Measurements from ENCODE around the gene TIAM2.
"Not testable (repeated sequence)": the region's sequence is repeated elsewhere in the genome, so short reads cannot be mapped to it uniquely, and the experiment has no call there.

TIAM2 gene

DNA sequence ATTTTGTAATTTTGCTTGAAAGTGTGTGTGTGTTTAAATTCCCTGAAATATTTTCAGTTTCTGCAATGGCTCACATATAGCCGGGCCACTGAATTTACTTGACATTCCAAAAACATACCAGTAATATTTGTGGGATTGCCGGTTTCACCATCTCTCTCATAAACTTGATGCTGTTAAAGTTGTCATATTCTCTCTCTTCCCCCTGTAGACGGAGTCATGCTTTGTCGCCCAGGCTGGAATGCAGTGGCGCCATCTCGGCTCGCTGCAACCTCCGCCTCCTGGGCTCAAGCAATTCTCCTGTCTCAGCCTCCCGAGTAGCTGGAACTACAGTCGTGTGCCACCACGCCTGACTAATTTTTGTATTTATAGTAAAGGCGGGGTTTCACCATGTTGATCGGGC is 122.1 kb downstream of the TIAM2 start:
- Mint-ChIP-seq H3K27ac (no peak overlapping the region), H3K27me3 (ENCODE audit: low read depth) (no peaks in the 10 kb centered on the region), H3K9me3 (no peaks in the 10 kb centered on the region), H3K4me3 (no peak overlapping the region), H3K36me3 (ENCODE audit: low read depth) (no peaks in the 10 kb centered on the region), H3K4me1 (ENCODE audit: low read depth) (peaks cover 15% of the 10 kb centered on the region)
- no peak for DNase-seq (ENCODE audit: low spot score)

DNA sequence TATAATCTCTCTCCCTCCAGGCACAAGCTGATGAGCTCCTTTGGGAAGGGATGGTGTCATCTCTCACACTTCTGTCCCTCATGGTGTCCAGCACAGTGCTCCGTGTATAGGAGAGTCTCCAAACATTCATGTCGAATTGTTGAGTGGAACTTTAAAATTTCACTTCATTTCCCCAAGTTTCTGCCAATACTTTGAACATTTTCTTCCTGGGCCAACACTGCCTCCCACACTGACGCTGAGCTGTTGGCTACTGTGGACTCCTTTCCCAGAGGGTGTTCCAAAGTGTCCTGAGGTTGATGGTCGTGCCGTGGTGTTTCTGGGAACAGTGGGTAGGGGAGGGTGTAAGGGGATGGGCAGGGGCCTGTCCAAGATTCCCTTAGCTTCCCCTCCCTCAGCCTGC is 122.7 kb downstream of the TIAM2 start:
- Mint-ChIP-seq H3K9me3 (no peaks in the 10 kb centered on the region), H3K4me1 (ENCODE audit: low read depth) (peaks cover 15% of the 10 kb centered on the region), H3K27me3 (ENCODE audit: low read depth) (no peaks in the 10 kb centered on the region), H3K27ac (no peak overlapping the region), H3K4me3 (no peak overlapping the region), H3K36me3 (ENCODE audit: low read depth) (no peaks in the 10 kb centered on the region)
- no peak for DNase-seq (ENCODE audit: low spot score)

- not testable (repeated sequence) for H3K9me3 Mint-ChIP-seq; DNase-seq (ENCODE audit: low spot score); H3K4me3 Mint-ChIP-seq; H3K27me3 Mint-ChIP-seq (ENCODE audit: low read depth); H3K27ac Mint-ChIP-seq; H3K36me3 Mint-ChIP-seq (ENCODE audit: low read depth)
- H3K4me1 Mint-ChIP-seq (ENCODE audit: low read depth) = peaks cover 11% of the 10 kb centered on the region
Measured at GRCh38 chr6:155119201-155119600, 124.1 kb downstream of the TIAM2 start.

- Mint-ChIP-seq H3K27ac (no peak overlapping the region), H3K9me3 (no peaks in the 10 kb centered on the region), H3K36me3 (ENCODE audit: low read depth) (no peaks in the 10 kb centered on the region), H3K4me1 (ENCODE audit: low read depth) (peaks cover 11% of the 10 kb centered on the region), H3K27me3 (ENCODE audit: low read depth) (no peaks in the 10 kb centered on the region), H3K4me3 (no peak overlapping the region)
- no peak for DNase-seq (ENCODE audit: low spot score)
Measured at GRCh38 chr6:155120034-155120433, 124.9 kb downstream of the TIAM2 start.

GRCh38 chr6:155121294-155121693 is 126.2 kb downstream of the TIAM2 start:
- Mint-ChIP-seq H3K4me1 (ENCODE audit: low read depth) (peaks cover 12% of the 10 kb centered on the region), H3K9me3 (no peaks in the 10 kb centered on the region), H3K36me3 (ENCODE audit: low read depth) (no peaks in the 10 kb centered on the region), H3K4me3 (no peak overlapping the region), H3K27me3 (ENCODE audit: low read depth) (no peaks in the 10 kb centered on the region), H3K27ac (no peak overlapping the region)
- no peak for DNase-seq (ENCODE audit: low spot score)

DNA sequence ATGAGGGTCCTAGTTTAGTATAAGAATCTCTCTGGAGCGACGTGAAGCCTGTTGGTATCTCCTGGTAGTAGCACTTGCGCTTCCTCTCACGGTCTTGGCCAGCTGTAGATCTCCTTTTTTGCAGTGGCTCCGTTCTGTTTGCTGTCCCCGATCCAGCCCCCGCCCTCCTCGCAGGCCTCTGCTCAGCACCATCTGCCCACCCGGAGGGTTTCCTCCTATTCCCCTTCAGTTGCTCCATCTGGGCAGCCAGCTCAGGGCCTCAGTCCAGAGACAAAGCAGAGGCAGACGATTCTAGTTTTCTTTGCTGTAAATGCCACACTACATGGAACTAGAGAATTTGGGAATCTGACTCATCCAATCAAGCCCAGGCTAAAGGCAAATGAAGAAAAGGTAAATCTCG is 126.6 kb downstream of the TIAM2 start:
- H3K4me1 Mint-ChIP-seq (ENCODE audit: low read depth) = peaks cover 9% of the 10 kb centered on the region
- H3K4me3 Mint-ChIP-seq = no peak overlapping the region
- H3K27me3 Mint-ChIP-seq (ENCODE audit: low read depth) = no peaks in the 10 kb centered on the region
- no peak for DNase-seq (ENCODE audit: low spot score)
- no peaks in the 10 kb centered on the region for H3K9me3 Mint-ChIP-seq
- no peak overlapping the region for H3K27ac Mint-ChIP-seq
- H3K36me3 Mint-ChIP-seq (ENCODE audit: low read depth) = no peaks in the 10 kb centered on the region

DNA sequence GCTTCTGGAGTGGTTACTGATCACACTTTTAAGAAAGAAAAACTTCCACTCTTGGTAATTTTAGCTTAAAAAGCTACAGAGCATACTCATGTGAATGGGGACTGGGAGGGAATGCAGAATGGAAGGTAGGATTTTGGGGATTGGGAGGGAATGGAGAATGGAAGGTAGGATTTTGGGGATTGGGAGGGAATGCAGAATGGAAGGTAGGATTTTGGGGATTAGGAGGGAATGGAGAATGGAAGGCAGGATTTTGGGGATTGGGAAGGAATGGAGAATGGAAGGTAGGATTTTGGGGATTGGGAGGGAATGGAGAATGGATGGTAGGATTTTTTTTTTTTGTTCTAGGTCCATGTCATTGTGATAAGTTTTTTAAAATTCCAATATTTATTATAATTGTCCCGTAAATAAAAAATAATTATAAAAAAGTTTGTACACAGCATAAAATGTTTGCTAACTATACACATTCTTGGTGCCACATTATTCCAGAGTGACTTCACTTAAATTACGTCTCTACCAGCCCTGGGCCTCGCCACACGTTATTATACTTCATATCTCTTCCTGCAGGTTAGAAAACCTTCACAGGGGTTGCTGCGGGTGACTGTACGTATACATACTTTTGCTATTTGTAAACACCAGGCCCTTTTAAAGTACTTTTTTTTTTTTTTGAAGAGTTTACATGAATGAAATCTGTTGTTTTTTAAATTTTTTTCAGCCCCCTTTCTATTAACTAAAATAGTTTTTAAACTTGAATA is 127.3 kb downstream of the TIAM2 start:
- Mint-ChIP-seq H3K36me3 (ENCODE audit: low read depth) (no peaks in the 10 kb centered on the region), H3K27me3 (ENCODE audit: low read depth) (no peaks in the 10 kb centered on the region), H3K9me3 (no peaks in the 10 kb centered on the region), H3K4me1 (ENCODE audit: low read depth) (peaks cover 13% of the 10 kb centered on the region), H3K4me3 (no peak overlapping the region), H3K27ac (no peak overlapping the region)
- DNase-seq (ENCODE audit: low spot score) = no peak

GRCh38 chr6:155123520-155123919 is 128.4 kb downstream of the TIAM2 start:
- H3K9me3 Mint-ChIP-seq = no peaks in the 10 kb centered on the region
- no peaks in the 10 kb centered on the region for H3K36me3 Mint-ChIP-seq (ENCODE audit: low read depth)
- H3K4me1 Mint-ChIP-seq (ENCODE audit: low read depth) = peaks cover 13% of the 10 kb centered on the region
- no peak overlapping the region for H3K27ac Mint-ChIP-seq
- no peak for DNase-seq (ENCODE audit: low spot score)
- no peaks in the 10 kb centered on the region for H3K27me3 Mint-ChIP-seq (ENCODE audit: low read depth)
- H3K4me3 Mint-ChIP-seq = no peak overlapping the region

- peak overlapping the region; percentile 46 for H3K27ac Mint-ChIP-seq
- peaks cover 24% of the 10 kb centered on the region for H3K4me1 Mint-ChIP-seq (ENCODE audit: low read depth)
- H3K36me3 Mint-ChIP-seq (ENCODE audit: low read depth) = peaks cover 5% of the 10 kb centered on the region
- no peaks in the 10 kb centered on the region for H3K9me3 Mint-ChIP-seq
- H3K27me3 Mint-ChIP-seq (ENCODE audit: low read depth) = no peaks in the 10 kb centered on the region
- no peak for DNase-seq (ENCODE audit: low spot score)
- H3K4me3 Mint-ChIP-seq = no peak overlapping the region
Measured at GRCh38 chr6:155125906-155126305, 130.8 kb downstream of the TIAM2 start.

- DNase-seq (ENCODE audit: low spot score) = peak; percentile 85
- Mint-ChIP-seq H3K27me3 (ENCODE audit: low read depth) (no peaks in the 10 kb centered on the region), H3K4me3 (no peak overlapping the region), H3K27ac (peak overlapping the region; percentile 29), H3K9me3 (no peaks in the 10 kb centered on the region), H3K4me1 (ENCODE audit: low read depth) (peaks cover 19% of the 10 kb centered on the region), H3K36me3 (ENCODE audit: low read depth) (peaks cover 5% of the 10 kb centered on the region)
Measured at GRCh38 chr6:155126727-155127439, 131.8 kb downstream of the TIAM2 start.

DNA sequence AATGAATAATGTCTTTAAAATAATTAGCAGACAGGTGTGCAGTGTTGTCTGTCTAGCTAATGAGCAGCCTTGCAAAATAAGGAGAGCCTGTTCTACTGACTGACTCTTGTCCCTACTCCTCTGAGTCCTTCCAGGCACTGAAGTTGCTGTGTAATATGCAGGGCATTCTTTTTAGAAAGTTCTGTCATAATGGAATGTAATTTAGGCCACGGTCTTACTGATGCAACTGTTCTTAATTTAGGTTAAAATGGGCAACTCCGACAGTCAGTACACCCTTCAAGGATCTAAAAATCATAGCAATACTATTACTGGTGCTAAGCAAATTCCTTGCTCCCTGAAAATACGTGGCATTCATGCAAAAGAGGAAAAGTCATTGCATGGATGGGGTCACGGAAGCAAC is 133.9 kb downstream of the TIAM2 start:
- Mint-ChIP-seq H3K4me3 (no peak overlapping the region), H3K27ac (no peak overlapping the region), H3K27me3 (ENCODE audit: low read depth) (no peaks in the 10 kb centered on the region), H3K9me3 (no peaks in the 10 kb centered on the region), H3K36me3 (ENCODE audit: low read depth) (peaks cover 5% of the 10 kb centered on the region), H3K4me1 (ENCODE audit: low read depth) (peaks cover 19% of the 10 kb centered on the region)
- no peak for DNase-seq (ENCODE audit: low spot score)

DNA sequence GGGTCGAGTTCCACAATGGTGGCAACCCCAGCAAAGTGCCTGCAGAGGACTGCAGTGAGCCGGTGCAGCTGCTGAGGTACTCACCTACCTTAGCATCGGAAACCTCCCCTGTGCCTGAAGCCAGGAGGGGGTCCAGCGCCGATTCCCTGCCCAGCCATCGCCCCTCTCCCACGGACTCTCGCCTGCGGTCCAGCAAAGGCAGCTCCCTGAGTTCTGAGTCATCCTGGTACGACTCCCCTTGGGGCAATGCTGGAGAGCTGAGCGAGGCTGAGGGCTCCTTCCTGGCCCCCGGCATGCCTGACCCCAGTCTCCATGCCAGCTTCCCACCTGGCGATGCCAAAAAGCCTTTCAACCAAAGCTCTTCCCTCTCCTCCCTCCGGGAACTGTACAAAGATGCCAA is 134.6 kb downstream of the TIAM2 start:
- H3K9me3 Mint-ChIP-seq = no peaks in the 10 kb centered on the region
- peak overlapping the region; percentile 78 for H3K27ac Mint-ChIP-seq
- H3K4me3 Mint-ChIP-seq = peak overlapping the region; percentile 34
- DNase-seq (ENCODE audit: low spot score) = no peak
- H3K36me3 Mint-ChIP-seq (ENCODE audit: low read depth) = peaks cover 5% of the 10 kb centered on the region
- H3K27me3 Mint-ChIP-seq (ENCODE audit: low read depth) = no peaks in the 10 kb centered on the region
- peaks cover 19% of the 10 kb centered on the region for H3K4me1 Mint-ChIP-seq (ENCODE audit: low read depth)

- peak overlapping the region; percentile 78 for H3K27ac Mint-ChIP-seq
- no peaks in the 10 kb centered on the region for H3K9me3 Mint-ChIP-seq
- peak; percentile 61 for DNase-seq (ENCODE audit: low spot score)
- peak overlapping the region; percentile 34 for H3K4me3 Mint-ChIP-seq
- H3K27me3 Mint-ChIP-seq (ENCODE audit: low read depth) = no peaks in the 10 kb centered on the region
- H3K4me1 Mint-ChIP-seq (ENCODE audit: low read depth) = peaks cover 19% of the 10 kb centered on the region
- peaks cover 5% of the 10 kb centered on the region for H3K36me3 Mint-ChIP-seq (ENCODE audit: low read depth)
Measured at GRCh38 chr6:155130161-155130853, 135.2 kb downstream of the TIAM2 start.

GRCh38 chr6:155132617-155133016 is 137.5 kb downstream of the TIAM2 start:
- Mint-ChIP-seq H3K4me1 (ENCODE audit: low read depth) (peaks cover 11% of the 10 kb centered on the region), H3K27ac (no peak overlapping the region), H3K9me3 (no peaks in the 10 kb centered on the region), H3K27me3 (ENCODE audit: low read depth) (no peaks in the 10 kb centered on the region), H3K4me3 (no peak overlapping the region), H3K36me3 (ENCODE audit: low read depth) (peaks cover 5% of the 10 kb centered on the region)
- no peak for DNase-seq (ENCODE audit: low spot score)
